Adrenal gland (tissue), 5 donors: ENCODE measurements around the gene HINFP.

Source experiments
- POLR2A ChIP-seq, 2 donors: fragments of 450-650 bp; IDR thresholded peaks; one replicate each; pipeline ENCODE4 v1.6.1; 2017; ENCODE audit warnings: antibody characterized with exemption in 2 of 2, mild to moderate bottlenecking in 2 of 2, moderate library complexity in 1 of 2
- TF ChIP-seq, protein P1 (sequence below), 6 experiments: fragments of 450-650 bp in 4 of 6; fragments of 200-600 bp in 2 of 6; sonication (generic) in 1 of 6; IDR thresholded peaks; 1 replicate in 5 of 6; 2 replicates in 1 of 6; pipeline versions ENCODE4 v1.5.1 to v1.8.0; 2016 to 2021; ENCODE audit warnings: antibody characterized with exemption in 6 of 6, mild to moderate bottlenecking in 2 of 6, moderate library complexity in 1 of 6
- donor health status: DM: no; HTN: no; CAD: no.

DNA sequence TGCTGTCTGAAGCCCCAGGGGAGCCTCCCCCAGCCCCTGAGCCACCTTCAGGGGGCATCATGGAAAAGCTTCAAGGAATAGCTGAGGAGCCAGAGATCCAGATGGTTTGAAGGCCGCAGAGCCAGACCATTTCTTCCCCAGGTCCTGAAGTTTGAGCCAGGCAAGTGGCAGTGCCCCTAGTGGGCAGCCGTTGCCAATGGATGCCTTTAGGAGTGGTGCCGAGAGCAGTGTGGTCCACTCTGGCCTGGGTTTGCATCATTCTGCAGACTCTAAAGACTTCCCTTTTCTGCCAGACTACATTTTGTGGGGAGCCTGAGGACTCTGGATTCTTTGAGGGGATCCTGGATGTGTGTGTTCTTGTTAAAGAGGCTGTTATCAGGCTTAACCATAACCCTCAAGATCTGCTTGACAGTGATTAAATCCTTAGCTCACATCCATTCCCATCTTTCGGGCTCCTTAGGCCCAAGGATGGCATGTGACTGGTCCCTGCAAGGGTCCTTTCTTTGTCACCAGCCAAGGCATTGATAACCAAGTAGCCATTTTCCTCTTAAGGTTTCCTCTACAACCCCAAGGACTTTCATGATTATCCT lies 13.1 kb downstream of the HINFP start:
- TF ChIP-seq, protein P1, sequence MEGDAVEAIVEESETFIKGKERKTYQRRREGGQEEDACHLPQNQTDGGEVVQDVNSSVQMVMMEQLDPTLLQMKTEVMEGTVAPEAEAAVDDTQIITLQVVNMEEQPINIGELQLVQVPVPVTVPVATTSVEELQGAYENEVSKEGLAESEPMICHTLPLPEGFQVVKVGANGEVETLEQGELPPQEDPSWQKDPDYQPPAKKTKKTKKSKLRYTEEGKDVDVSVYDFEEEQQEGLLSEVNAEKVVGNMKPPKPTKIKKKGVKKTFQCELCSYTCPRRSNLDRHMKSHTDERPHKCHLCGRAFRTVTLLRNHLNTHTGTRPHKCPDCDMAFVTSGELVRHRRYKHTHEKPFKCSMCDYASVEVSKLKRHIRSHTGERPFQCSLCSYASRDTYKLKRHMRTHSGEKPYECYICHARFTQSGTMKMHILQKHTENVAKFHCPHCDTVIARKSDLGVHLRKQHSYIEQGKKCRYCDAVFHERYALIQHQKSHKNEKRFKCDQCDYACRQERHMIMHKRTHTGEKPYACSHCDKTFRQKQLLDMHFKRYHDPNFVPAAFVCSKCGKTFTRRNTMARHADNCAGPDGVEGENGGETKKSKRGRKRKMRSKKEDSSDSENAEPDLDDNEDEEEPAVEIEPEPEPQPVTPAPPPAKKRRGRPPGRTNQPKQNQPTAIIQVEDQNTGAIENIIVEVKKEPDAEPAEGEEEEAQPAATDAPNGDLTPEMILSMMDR (IDR thresholded peaks at IDR 0.05) = peak; percentile 6 to 45 (median 37)
- no peak for TF ChIP-seq POLR2A (IDR thresholded peaks at IDR 0.05)
